NCI-H460 (cell line): ENCODE data around the gene DLL4. TPM values are rescaled to one million over a fixed set of nuclear protein-coding genes. Genes with fewer than 3 reads are reported as not detected.
"Not testable (repeated sequence)": the region's sequence is repeated elsewhere in the genome, so short reads cannot be mapped to it uniquely, and the experiment has no call there.

Experiments
- DNase-seq: peaks from one replicate; pipeline ENCODE4 v3.0.0-alpha.2; 2016; ENCODE audit warnings: low read depth; ENCODE audit errors: extremely low read depth
- total RNA-seq: library from RNA; depleted of rRNA; stranded (reverse); fragments of >200 nt; shearing (Covaris generic); gene quantifications from 2 replicates; pipeline ENCODE4 v1.2.3, GENCODE V29; 2014

DLL4 gene
- total RNA-seq, 1 experiment from 2014 or later = 0.05 TPM

DNA sequence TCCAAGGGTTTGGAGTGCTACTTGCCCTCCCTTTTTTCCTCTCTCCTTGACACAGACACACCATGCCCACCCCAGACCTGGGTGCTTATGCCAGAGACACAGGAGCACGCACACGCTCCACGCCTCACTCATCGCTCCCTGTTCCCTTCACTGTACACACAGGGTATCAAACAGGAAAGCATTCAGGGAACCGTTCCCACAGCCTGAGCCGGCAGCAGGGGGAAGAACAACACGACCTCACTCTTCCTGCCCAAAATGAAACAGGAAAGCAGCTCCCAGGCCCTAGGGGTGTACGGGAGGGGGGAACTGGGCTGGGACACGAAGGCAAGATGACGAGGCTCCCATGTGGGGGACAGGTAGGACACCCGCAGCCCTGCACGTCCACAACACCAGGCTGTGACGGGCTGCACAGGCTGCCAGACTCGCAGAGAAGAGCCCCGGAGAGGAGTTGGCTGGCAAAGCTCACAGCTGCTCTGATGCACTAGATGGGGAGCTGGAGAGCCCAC, 11.2 kb downstream of the DLL4 start:
- no peak for DNase-seq

DNA sequence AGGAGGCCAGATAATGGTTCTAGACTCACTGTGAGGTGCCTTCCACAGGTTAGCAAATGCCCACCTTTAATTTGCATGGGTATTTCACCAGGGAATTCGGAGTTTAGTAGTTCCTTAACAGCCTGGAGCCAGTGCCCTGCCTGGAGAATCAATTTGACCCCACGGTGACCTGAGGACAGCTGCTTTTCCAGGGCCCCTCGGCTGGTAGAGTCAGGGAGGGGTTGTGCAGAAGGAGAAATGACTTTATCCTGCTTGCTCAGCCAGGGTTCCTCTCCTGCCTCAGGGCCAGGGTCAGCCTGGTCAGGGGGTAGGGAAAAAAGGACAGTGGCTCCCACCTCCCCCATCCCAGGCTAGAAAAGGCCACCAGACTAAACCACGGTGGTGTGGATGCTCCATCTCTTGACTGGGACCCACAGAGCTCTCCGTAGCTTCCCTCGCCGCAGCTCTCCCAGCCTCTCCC, 12.0 kb downstream of the DLL4 start:
- DNase-seq = no peak

DNA sequence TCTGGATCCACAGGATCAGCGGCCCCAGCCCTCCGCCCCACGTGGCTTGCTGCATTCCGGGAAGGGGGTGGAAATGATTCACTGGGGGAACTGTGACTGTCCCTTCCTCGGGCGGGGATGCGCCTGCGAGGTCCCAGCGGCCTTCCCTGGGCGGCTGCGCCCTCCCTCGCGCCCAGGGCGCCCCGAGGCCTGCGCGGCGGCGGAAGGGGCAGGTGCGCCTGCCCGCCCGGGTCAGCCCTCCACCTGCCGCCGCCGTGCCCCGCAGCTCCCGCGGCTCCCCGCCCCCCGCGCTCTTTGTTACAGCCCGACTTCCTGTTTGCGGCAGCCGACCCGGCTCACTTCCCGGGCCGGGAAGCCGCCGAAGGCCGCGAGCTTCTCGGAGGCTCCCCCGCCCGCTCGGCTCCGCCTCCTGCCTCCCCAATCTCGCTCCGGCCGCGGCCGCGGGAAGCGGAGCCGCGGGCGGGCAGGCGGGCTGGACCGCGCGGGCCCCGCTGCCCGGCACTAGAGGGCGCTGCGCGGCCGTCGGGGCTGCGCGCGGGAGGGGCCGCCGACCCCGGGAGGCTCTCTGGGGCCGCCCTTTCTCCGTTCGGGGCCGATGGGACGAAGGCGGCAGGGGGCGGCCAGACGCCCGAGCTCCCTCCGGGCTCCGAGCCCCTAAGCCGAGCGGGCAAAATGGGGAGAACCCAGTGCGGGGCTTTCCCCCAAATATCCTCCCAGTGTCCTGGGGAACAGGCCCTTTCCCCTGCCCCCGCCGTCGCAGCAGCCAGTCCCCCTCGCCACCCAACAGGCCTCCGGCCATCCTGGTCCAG, 12.6 kb downstream of the DLL4 start:
- peak; percentile 58 for DNase-seq

DNA sequence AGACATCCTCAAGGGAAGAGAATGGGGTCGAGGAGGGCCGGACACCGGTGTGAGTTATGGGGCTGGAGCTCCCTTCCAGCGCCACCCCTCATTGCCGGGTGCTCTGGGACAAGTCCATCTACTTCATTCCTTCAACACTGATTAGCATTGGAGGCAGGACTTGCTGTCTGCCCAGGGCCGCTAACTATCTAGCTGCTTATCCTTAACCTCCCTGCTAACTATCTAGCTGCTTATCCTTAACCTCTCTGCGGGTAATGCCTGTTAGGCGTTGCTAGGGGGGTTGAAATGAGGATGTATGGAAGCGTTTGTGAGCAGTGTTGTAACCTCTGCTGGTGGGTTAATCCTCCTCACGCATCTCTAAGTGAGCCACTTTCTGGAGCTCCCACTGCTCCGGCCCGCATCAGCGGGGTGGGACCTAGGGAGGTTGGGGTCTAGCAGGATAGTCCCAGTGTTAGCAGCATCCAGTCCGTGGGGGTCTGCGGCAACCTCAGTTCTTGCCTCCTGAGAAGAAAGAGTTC, 13.3 kb downstream of the DLL4 start:
- no peak for DNase-seq

- no peak for DNase-seq
Observed at GRCh38 chr15:40942878-40943277, 13.7 kb downstream of the DLL4 start.

DNA sequence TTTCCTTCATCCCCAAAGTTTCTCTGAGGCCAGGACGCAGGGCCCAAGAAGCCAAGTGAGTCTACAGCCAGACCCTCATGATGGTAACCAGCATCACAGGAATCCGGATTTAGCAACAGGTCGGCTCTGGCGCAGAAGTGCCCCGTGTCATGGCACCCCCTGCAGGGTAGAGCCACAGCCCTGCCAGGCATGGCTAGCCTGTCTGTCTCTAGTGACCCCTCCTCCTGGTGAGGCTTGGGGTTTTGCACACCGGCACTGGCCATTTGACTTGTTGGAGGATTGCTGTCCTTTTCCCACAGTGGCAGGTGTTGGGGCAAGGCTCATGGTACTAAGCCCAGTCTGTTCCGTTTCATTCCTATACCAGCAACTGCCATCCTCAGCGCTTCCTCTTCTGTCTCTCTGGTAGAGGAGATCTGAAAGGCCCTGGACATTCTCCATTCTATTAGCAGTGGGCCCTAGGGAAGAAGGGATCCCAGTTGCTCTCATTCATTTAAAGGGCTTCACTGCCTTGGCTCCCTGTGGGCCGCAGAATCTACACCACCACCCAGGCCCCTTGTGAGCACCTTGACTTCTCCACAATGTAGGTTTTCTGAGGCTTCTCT, 14.7 kb downstream of the DLL4 start:
- no peak for DNase-seq

GRCh38 chr15:40944510-40945296, 15.6 kb downstream of the DLL4 start:
- DNase-seq = no peak

- no peak for DNase-seq
Observed at GRCh38 chr15:40948706-40949473, 19.8 kb downstream of the DLL4 start.

- no peak for DNase-seq
Observed at GRCh38 chr15:40949756-40950207, 20.6 kb downstream of the DLL4 start.

- no peak for DNase-seq
Observed at GRCh38 chr15:40951764-40952163, 22.6 kb downstream of the DLL4 start.

DNA sequence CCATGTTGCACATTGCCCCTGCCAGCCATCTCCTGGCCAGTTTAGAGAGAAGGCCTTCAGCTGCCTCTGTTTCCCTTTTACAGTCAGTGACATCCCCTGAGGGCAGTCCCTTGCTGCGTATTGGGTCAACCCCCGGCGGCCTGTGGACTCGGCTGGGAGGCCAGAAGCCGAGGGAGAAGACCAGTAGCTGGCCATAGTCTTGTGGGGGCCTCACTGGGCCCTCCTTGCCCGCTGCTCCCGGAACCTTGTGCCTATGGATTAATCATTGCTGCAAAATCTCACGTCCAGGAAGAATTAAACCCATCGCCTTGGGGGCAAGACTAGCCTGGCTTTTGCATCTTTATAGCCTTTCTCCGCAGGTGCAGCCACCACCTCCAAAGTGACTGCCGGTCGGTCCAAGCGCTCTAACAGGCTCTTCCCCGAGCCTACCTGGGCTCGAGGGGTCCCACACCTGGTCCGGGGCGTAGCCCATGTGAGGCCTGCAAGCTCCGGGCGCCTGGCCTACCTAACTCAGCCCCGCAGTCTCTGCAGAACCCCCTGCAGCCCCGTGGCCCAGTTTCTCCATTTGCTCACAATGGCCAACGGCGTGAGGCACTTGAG, 23.3 kb downstream of the DLL4 start:
- DNase-seq = no peak

DNA sequence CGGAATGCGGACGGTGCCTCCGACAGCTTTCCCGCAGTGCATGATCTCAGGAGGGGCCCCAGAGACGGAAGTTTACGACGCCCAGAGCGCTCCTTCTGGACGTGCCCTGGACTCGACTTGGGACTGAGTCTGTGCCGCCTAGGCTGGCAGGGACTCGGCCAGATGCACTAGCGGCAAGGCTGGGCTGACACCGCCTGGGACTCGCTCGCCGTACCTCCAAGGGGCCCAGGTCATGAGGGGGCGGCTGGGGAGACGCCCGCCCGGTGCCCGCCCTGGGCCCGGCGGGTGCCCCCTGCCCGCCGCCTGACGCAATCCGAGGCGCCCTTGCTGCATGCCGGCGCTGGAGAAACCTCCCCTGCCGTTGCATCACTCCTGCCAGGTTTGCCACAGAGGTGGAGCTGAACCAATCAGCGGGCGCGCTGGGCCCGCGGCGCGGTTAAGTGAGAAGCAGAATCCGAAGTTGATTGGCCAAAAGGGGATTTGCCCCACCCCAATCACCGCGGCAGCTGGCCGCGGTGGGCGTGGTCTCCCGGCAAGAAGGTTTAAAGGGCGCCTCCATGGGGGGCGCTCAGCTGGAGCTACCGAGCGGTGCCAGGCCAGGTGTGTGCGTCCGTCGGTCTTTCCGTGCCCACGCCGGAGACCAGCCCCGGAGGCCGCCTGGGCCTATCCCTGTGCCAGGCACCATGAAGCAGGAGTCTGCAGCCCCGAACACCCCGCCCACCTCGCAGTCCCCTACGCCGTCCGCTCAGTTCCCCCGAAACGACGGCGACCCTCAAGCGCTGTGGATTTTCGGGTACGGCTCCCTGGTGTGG, 24.0 kb downstream of the DLL4 start, which contains the start of gene CHAC1:
Gene CHAC1, plus strand, starts transcription at position 571 of the 812 bp plus-strand sequence. Its CDS starts 113 bp downstream, at position 684.
- DNase-seq = peak; percentile 98

DNA sequence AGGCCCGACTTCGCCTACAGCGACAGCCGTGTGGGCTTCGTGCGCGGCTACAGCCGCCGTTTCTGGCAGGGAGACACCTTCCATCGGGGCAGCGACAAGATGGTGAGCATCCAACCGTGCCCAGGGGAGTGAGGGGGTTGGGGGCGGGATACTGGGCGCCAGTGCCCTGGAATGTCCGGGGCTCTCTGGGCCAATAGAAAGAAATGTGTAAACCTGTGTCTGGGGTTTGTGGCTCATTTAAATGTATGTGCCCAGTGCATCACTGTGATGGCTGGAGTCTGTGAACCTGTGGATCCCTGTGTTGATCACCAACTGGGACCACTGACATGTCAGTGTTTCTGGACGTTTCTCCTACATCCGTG, 24.6 kb downstream of the DLL4 start:
- DNase-seq = no peak

DNA sequence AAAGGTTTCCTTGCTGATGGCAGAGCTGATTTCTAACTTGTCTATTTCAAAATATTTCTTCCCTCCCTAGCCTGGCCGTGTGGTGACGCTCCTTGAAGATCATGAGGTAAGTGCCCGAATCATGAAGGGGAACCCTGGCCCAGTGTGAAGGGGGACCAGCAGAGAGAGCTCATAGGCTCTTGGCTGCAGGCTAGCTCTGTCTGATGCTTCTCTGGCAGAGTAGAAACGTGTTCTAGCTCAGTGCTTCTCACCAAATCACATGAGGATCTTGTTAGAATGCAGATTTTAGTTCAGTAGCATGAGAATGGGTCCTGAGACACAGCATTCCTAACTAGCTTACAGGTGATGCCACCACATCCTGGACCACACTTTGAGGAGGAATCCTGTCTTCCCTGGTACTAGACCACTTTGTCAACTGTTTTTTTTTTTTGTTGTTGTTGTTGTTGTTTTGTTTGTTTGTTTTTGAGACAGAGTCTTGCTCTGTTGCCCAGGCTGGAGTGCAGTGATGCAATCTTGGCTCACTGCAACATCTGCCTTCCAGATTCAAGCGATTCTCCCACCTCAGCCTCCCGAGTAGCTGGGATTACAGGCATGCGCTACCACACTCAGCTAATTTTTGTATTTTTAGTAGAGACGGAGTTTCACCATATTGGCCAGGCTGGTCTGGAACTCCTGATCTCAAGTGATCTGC, 25.2 kb downstream of the DLL4 start:
- DNase-seq = not testable (repeated sequence)

- DNase-seq = no peak
Observed at GRCh38 chr15:40955141-40955903, 26.2 kb downstream of the DLL4 start.

- DNase-seq = no peak
Observed at GRCh38 chr15:40955930-40956540, 26.9 kb downstream of the DLL4 start.

DNA sequence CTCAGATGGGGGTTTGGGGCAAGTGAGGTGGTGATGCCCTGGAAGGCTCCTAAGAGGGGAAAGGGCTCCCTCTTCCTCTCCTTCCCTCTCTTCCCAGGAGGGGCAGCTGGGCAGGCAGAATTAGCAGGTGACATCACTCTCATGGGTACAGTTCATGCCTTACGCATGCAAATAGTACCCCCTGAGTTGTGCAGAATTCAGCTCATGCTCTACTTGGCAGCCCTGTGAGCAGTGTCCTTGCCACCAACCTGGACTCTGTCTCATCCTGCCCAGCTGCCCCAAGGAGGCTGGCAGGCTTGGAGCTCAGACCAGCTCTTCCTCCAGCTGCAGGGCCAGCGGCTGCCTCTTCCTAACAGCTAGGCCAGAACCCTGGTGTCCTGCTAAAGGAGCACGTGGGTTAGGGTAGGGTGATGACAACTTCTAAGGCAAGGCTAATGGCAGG, 27.4 kb downstream of the DLL4 start:
- no peak for DNase-seq
